ENCODE data around the gene FARS2.

DNA sequence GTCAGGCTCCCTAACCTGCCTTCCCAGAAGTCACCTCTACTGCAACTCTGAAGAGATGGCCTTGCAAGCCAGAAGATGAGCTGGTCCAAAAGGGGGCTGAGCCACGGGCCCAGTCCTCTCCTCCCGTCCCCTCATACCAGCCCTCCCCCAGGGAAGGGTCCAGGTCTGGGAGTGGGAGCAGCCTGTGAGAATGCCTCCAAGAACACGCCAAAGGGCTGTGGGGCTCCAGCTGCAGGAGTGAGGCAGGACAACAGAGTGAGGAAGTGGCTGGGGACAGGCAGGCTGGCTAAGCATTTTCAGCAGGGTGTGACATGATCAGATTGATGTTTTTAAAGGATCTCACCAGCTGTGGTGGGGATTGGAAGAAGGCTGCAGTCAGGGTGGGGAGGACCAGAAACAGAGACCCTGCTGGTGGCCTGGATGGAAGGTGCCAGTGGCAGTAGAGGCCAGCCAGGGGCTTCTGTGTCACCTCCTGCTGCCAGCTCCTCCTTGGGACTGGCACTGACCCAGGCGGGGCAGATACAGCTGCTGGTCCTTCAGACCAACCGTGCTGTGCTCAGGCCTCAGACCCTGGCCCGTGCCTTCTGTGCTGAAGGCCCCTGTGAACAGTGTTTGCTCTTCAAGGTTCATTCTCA is 487.8 kb downstream of the FARS2 start:
- TF ChIP-seq, protein P1, sequence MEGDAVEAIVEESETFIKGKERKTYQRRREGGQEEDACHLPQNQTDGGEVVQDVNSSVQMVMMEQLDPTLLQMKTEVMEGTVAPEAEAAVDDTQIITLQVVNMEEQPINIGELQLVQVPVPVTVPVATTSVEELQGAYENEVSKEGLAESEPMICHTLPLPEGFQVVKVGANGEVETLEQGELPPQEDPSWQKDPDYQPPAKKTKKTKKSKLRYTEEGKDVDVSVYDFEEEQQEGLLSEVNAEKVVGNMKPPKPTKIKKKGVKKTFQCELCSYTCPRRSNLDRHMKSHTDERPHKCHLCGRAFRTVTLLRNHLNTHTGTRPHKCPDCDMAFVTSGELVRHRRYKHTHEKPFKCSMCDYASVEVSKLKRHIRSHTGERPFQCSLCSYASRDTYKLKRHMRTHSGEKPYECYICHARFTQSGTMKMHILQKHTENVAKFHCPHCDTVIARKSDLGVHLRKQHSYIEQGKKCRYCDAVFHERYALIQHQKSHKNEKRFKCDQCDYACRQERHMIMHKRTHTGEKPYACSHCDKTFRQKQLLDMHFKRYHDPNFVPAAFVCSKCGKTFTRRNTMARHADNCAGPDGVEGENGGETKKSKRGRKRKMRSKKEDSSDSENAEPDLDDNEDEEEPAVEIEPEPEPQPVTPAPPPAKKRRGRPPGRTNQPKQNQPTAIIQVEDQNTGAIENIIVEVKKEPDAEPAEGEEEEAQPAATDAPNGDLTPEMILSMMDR (IDR thresholded peaks at IDR 0.05; ENCODE audit: low read depth, low read length), result no peak
- TF ChIP-seq POLR2A (IDR thresholded peaks at IDR 0.05; ENCODE audit: extremely low read depth, insufficient read length), result no peak

Measured in NB4 (cell line).